OCI-LY1 (cell line): Measurements from ENCODE around the gene IGLON5.

Experiments
- H2AFZ ChIP-seq: fragments of 200-600 bp; sonication (generic), shearing (Covaris generic); 2 replicates; pipeline ENCODE4 v1.6.0; 2014; ENCODE audit warnings: antibody characterized with exemption, mild to moderate bottlenecking, low read length
- H3F3A ChIP-seq: fragments of 200-600 bp; sonication (generic), shearing (Covaris generic); 2 replicates; pipeline ENCODE4 v1.6.0; 2014; ENCODE audit warnings: mild to moderate bottlenecking, antibody characterized with exemption, low read length, moderate library complexity; ENCODE audit not compliant: insufficient read depth
- H3K27ac ChIP-seq: fragments of 200-600 bp; sonication (generic); 2 replicates; pipeline ENCODE4 v1.5.1; 2014; ENCODE audit warnings: low read length, mixed run types, mild to moderate bottlenecking, low read depth; ENCODE audit not compliant: poor library complexity, severe bottlenecking
- H3K27me3 ChIP-seq: fragments of 200-600 bp; sonication (generic); 2 replicates; pipeline ENCODE4 v1.6.0; 2014; ENCODE audit warnings: antibody characterized with exemption, mild to moderate bottlenecking, low read length, moderate library complexity; ENCODE audit not compliant: insufficient read depth
- H3K36me3 ChIP-seq: fragments of 200-600 bp; sonication (generic); 2 replicates; pipeline ENCODE4 v1.6.1; 2014; ENCODE audit warnings: mild to moderate bottlenecking, antibody characterized with exemption, low read length, moderate library complexity, mixed read lengths; ENCODE audit not compliant: insufficient read depth
- H3K4me1 ChIP-seq: fragments of 200-600 bp; sonication (generic); 2 replicates; pipeline ENCODE4 v1.5.1; 2014; ENCODE audit warnings: mild to moderate bottlenecking, low read length, moderate library complexity; ENCODE audit not compliant: insufficient read depth, severe bottlenecking
- H3K4me2 ChIP-seq: fragments of 200-600 bp; sonication (generic), shearing (Covaris generic); 2 replicates; pipeline ENCODE4 v1.6.1; 2014; ENCODE audit warnings: low read length
- H3K4me3 ChIP-seq: fragments of 200-600 bp; sonication (generic); 2 replicates; pipeline ENCODE4 v1.5.1; 2014; ENCODE audit warnings: low read length, low read depth, mild to moderate bottlenecking, mixed read lengths; ENCODE audit not compliant: poor library complexity, severe bottlenecking
- H3K79me2 ChIP-seq: fragments of 200-600 bp; shearing (Covaris generic); 2 replicates; pipeline ENCODE4 v1.6.1; 2016; ENCODE audit warnings: mixed run types, low read length, mixed read lengths; ENCODE audit not compliant: insufficient read depth
- H3K9ac ChIP-seq: fragments of 200-600 bp; sonication (generic), shearing (Covaris generic); 2 replicates; pipeline ENCODE4 v1.6.1; 2014; ENCODE audit warnings: mild to moderate bottlenecking, low read length, mixed read lengths
- H3K9me2 ChIP-seq: fragments of 200-600 bp; sonication (generic), shearing (Covaris generic); 2 replicates; pipeline ENCODE4 v1.6.1; 2014; ENCODE audit warnings: low read depth, mild to moderate bottlenecking, low read length, mixed read lengths
- H3K9me3 ChIP-seq: fragments of 200-600 bp; shearing (Covaris generic); 2 replicates; pipeline ENCODE4 v1.6.1; 2014; ENCODE audit warnings: low read length, mixed read lengths
- H4K20me1 ChIP-seq: fragments of 200-600 bp; sonication (generic), shearing (Covaris generic); 2 replicates; pipeline ENCODE4 v1.6.0; 2016; ENCODE audit warnings: mild to moderate bottlenecking, low read length; ENCODE audit not compliant: insufficient read depth
- EZH2 ChIP-seq: fragments of 200-600 bp; sonication (generic), shearing (Covaris generic); IDR thresholded peaks from 2 replicates; pipeline ENCODE4 v1.8.0; 2017; ENCODE audit warnings: borderline replicate concordance, mixed run types, mild to moderate bottlenecking, antibody characterized with exemption, low read length, moderate library complexity, mixed read lengths
- TF ChIP-seq, protein P1 (sequence below): fragments of 200-600 bp; sonication (generic), shearing (Covaris generic); IDR thresholded peaks from 2 replicates; pipeline ENCODE4 v1.5.1; 2017; ENCODE audit warnings: mild to moderate bottlenecking, antibody characterized with exemption, low read length, moderate library complexity, mixed read lengths

IGLON5 gene

DNA sequence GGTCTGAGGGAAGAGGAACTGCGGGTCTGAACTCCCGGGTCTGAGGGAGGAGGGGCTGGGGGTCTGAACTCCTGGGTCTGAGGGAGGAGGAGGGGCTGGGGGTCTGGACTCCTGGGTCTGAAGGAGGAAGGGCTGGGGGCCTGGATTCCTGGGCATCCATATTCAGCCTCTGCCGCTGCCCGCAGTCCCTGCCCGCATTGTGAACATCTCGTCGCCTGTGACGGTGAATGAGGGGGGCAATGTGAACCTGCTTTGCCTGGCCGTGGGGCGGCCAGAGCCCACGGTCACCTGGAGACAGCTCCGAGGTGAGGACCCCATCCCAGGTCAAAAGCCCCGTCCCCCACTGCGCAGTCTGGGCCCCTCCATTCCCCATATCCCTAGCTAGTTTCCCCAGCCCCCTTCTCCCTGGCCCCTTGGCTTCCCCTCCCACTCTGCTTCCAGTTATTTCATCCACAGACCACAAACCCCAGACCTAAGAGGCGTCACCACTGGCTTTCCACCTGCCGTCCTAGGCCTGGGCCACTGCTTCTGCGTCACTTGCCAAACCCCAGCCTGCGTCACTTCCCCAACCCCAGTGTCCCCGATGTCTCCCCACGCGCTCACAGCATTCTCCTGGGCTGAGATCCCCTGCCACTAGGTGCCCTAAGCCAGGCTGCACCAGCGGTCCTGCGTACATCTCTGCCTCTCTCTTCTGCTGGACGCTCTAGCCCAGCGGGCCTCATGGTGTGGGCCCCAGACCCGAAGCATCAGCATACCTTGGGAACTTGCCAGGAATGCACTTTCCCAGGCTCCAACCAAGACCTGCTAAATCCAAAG, 13.9 kb downstream of the IGLON5 start:
- TF ChIP-seq EZH2, result no peak
- TF ChIP-seq, protein P1, sequence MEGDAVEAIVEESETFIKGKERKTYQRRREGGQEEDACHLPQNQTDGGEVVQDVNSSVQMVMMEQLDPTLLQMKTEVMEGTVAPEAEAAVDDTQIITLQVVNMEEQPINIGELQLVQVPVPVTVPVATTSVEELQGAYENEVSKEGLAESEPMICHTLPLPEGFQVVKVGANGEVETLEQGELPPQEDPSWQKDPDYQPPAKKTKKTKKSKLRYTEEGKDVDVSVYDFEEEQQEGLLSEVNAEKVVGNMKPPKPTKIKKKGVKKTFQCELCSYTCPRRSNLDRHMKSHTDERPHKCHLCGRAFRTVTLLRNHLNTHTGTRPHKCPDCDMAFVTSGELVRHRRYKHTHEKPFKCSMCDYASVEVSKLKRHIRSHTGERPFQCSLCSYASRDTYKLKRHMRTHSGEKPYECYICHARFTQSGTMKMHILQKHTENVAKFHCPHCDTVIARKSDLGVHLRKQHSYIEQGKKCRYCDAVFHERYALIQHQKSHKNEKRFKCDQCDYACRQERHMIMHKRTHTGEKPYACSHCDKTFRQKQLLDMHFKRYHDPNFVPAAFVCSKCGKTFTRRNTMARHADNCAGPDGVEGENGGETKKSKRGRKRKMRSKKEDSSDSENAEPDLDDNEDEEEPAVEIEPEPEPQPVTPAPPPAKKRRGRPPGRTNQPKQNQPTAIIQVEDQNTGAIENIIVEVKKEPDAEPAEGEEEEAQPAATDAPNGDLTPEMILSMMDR, result no peak
- H3K27me3 ChIP-seq, result no peaks in the 10 kb centered on the region
- no peak overlapping the region for H3K4me2 ChIP-seq
- no peak overlapping the region for H2AFZ ChIP-seq
- no peaks in the 10 kb centered on the region for H3K36me3 ChIP-seq
- H3F3A ChIP-seq, result no peaks in the 10 kb centered on the region
- H3K9ac ChIP-seq, result no peak overlapping the region
- H3K4me3 ChIP-seq, result no peak overlapping the region
- no peaks in the 10 kb centered on the region for H4K20me1 ChIP-seq
- H3K9me2 ChIP-seq, result no peaks in the 10 kb centered on the region
- H3K79me2 ChIP-seq, result no peaks in the 10 kb centered on the region
- H3K9me3 ChIP-seq, result no peaks in the 10 kb centered on the region
- no peak overlapping the region for H3K27ac ChIP-seq
- H3K4me1 ChIP-seq, result no peaks in the 10 kb centered on the region

- Histone ChIP-seq H4K20me1 (no peaks in the 10 kb centered on the region), H3K4me2 (no peak overlapping the region), H3K79me2 (no peaks in the 10 kb centered on the region), H3K27ac (no peak overlapping the region), H3K4me3 (no peak overlapping the region), H3K9ac (no peak overlapping the region), H3K9me3 (no peaks in the 10 kb centered on the region), H3K27me3 (no peaks in the 10 kb centered on the region), H3K9me2 (no peaks in the 10 kb centered on the region), H3K4me1 (no peaks in the 10 kb centered on the region), H3K36me3 (no peaks in the 10 kb centered on the region), H3F3A (no peaks in the 10 kb centered on the region), H2AFZ (no peak overlapping the region)
- TF ChIP-seq, protein P1, result no peak
- TF ChIP-seq EZH2, result no peak
Observed at GRCh38 chr19:51326216-51327065, 15.0 kb downstream of the IGLON5 start.

DNA sequence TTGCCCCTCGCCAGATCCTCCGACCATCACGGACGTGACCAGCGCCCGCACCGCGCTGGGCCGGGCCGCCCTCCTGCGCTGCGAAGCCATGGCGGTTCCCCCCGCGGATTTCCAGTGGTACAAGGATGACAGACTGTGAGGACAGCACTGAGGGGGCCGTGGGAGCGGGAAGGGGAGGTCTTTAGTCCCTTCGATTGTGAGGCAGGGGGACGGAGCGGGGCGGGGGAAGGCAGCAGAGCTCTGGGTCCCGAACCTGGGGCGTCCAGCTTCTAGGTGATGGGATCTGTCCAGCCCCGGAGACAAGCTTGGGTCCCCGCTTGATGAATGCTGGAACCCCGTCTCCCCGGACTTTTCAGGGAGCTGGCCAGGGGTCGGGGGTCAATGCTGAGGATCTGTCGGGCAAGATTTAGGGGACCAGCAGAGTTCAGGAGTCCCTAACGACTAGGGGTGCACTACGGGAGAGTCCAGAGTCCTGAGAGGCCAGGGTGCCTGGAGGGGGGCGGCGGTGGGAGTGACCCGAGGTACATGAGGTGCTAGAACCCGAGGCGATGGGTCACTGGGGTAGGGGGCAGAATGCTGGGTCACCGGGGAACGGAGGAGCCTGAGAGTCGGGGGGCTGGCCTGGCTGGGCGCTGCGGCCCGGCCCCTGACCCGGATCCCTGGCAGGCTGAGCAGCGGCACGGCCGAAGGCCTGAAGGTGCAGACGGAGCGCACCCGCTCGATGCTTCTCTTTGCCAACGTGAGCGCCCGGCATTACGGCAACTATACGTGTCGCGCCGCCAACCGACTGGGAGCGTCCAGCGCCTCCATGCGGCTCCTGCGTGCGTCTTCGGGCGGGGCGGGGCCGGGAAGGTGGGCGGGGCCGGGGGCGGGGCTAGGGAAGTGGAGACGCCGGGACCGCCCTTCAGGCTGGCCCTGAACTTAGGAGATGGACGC, 15.9 kb downstream of the IGLON5 start:
- Histone ChIP-seq H3K9ac (no peak overlapping the region), H3K9me2 (no peaks in the 10 kb centered on the region), H3K27me3 (no peaks in the 10 kb centered on the region), H2AFZ (no peak overlapping the region), H3K27ac (no peak overlapping the region), H3K4me3 (no peak overlapping the region), H3K36me3 (no peaks in the 10 kb centered on the region; the same call in 1 of the 2 replicates), H3F3A (no peaks in the 10 kb centered on the region), H4K20me1 (no peaks in the 10 kb centered on the region), H3K4me2 (no peak overlapping the region), H3K9me3 (no peaks in the 10 kb centered on the region), H3K79me2 (no peaks in the 10 kb centered on the region), H3K4me1 (no peaks in the 10 kb centered on the region)
- no peak for TF ChIP-seq EZH2
- TF ChIP-seq, protein P1, result no peak
